Activated CD4-positive, alpha-beta memory T cell treated with anti-CD3 and anti-CD28 coated beads, Interleukin-2, amount 10 ng/mL, durations not matched to agents 7 days and 5 days (primary cell): ENCODE data around the gene ELF5. TPM values are rescaled to one million over a fixed set of nuclear protein-coding genes. Genes with fewer than 3 reads are reported as not detected.

Experiments
- CTCF ChIA-PET: fragments of 350-600 bp; sonication (Branson Sonifier 250); formaldehyde crosslinking; loops from one replicate; lab custom pipeline; 2021; ENCODE audit warnings: antibody characterized with exemption, inconsistent platforms; lab: Charles Lee
- POLR2A ChIA-PET: fragments of 350-600 bp; sonication (Branson Sonifier 250); formaldehyde crosslinking; loops from one replicate; lab custom pipeline; 2021; ENCODE audit warnings: antibody characterized with exemption; lab: Charles Lee
- DNase-seq: peaks from one replicate; pipeline ENCODE4 v3.0.0-alpha.2; 2020
- H3K27ac Mint-ChIP-seq: one replicate; pipeline ENCODE4 v1.8.0; 2021; ENCODE audit warnings: mild to moderate bottlenecking, mixed read lengths
- H3K27me3 Mint-ChIP-seq: one replicate; pipeline ENCODE4 v1.8.0; 2021; ENCODE audit warnings: mixed read lengths
- H3K36me3 Mint-ChIP-seq: one replicate; pipeline ENCODE4 v1.8.0; 2021; ENCODE audit warnings: low read depth, mixed read lengths
- H3K4me1 Mint-ChIP-seq: one replicate; pipeline ENCODE4 v1.8.0; 2021; ENCODE audit warnings: mixed read lengths
- H3K4me3 Mint-ChIP-seq: one replicate; pipeline ENCODE4 v1.8.0; 2021; ENCODE audit warnings: mild to moderate bottlenecking, mixed read lengths
- H3K9me3 Mint-ChIP-seq: one replicate; pipeline ENCODE4 v1.8.0; 2021; ENCODE audit warnings: mixed read lengths
- total RNA-seq, 2 experiments: library from RNA; stranded (reverse); gene quantifications; one replicate each; pipeline ENCODE4 v1.2.3, GENCODE V29; 2021

Gene ELF5
- total RNA-seq, 2 experiments from 2014 or later: not detected

GRCh38 chr11:34514597-34514996 is 1.0 kb upstream of the ELF5 start:
- H3K36me3 Mint-ChIP-seq: no peaks in the 10 kb centered on the region
- no peak for DNase-seq
- CTCF ChIA-PET: interaction anchor here (0.6 to 3.6 kb wide), 4 partner anchors 10 to 377 kb away, joined by 3 to 14 read pairs (median 6); no protein-coding TSS in a partner anchor
- POLR2A ChIA-PET: no interaction called here
- peaks cover 10% of the 10 kb centered on the region for H3K27me3 Mint-ChIP-seq
- H3K4me3 Mint-ChIP-seq: no peak overlapping the region
- H3K4me1 Mint-ChIP-seq: no peaks in the 10 kb centered on the region
- H3K9me3 Mint-ChIP-seq: no peaks in the 10 kb centered on the region
- no peak overlapping the region for H3K27ac Mint-ChIP-seq

- Mint-ChIP-seq H3K4me1 (no peaks in the 10 kb centered on the region), H3K27me3 (peaks cover 9% of the 10 kb centered on the region), H3K36me3 (no peaks in the 10 kb centered on the region), H3K9me3 (no peaks in the 10 kb centered on the region), H3K27ac (no peak overlapping the region), H3K4me3 (no peak overlapping the region)
- ChIA-PET CTCF (interaction anchor here (0.5 to 3.6 kb wide), 20 partner anchors 10 to 879 kb away, joined by 3 to 14 read pairs (median 4); no protein-coding TSS in a partner anchor), POLR2A (no interaction called here)
- peak; percentile 55 for DNase-seq
These were observed 533 bp downstream of the ELF5 start for GRCh38 chr11:34512840-34513681.

GRCh38 chr11:34510673-34511072 is 2.9 kb downstream of the ELF5 start:
- Mint-ChIP-seq H3K27me3 (peaks cover 2% of the 10 kb centered on the region), H3K9me3 (no peaks in the 10 kb centered on the region), H3K36me3 (no peaks in the 10 kb centered on the region), H3K4me1 (no peaks in the 10 kb centered on the region), H3K4me3 (no peak overlapping the region), H3K27ac (no peak overlapping the region)
- ChIA-PET POLR2A (no interaction called here), CTCF (no interaction called here)
- DNase-seq: no peak

- H3K4me1 Mint-ChIP-seq: no peaks in the 10 kb centered on the region
- H3K36me3 Mint-ChIP-seq: no peaks in the 10 kb centered on the region
- no peaks in the 10 kb centered on the region for H3K27me3 Mint-ChIP-seq
- H3K9me3 Mint-ChIP-seq: no peaks in the 10 kb centered on the region
- no peak for DNase-seq
- ChIA-PET CTCF (no interaction called here), POLR2A (no interaction called here)
- no peak overlapping the region for H3K4me3 Mint-ChIP-seq
- no peak overlapping the region for H3K27ac Mint-ChIP-seq
These were observed 3.4 kb downstream of the ELF5 start for GRCh38 chr11:34510218-34510617.

DNA sequence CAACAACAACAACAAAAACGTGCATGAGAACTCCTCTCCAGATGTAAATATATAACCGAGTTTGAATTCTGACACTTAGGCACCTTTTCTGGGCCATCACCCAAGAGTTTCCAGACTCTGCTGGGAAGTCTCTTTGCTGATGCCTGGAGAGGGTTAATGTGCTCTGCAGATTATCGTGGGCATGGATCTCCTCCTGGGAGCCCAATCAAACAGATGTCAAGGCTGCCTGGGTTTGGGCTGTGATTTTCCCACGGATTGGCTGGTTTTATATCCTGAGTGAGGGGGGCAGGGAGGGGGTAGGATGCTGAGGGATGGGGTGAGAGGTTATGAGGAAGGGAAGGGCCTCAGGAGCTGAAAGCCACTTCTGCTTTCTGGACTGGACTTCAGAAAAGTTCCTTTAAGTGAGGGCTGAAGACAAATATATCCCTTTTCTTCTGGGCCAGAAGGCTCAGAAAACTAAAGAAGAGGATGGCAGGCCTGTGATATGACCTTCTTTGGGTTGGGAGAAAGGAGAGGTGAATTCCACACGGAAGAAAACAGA is 4.2 kb downstream of the ELF5 start:
- Mint-ChIP-seq H3K36me3 (no peaks in the 10 kb centered on the region), H3K4me3 (no peak overlapping the region), H3K9me3 (no peaks in the 10 kb centered on the region), H3K4me1 (no peaks in the 10 kb centered on the region), H3K27ac (no peak overlapping the region), H3K27me3 (no peaks in the 10 kb centered on the region)
- ChIA-PET POLR2A (no interaction called here), CTCF (no interaction called here)
- DNase-seq: no peak

- H3K9me3 Mint-ChIP-seq: no peaks in the 10 kb centered on the region
- H3K4me1 Mint-ChIP-seq: no peaks in the 10 kb centered on the region
- no peak for DNase-seq
- H3K27me3 Mint-ChIP-seq: no peaks in the 10 kb centered on the region
- H3K36me3 Mint-ChIP-seq: no peaks in the 10 kb centered on the region
- H3K4me3 Mint-ChIP-seq: no peak overlapping the region
- ChIA-PET CTCF (no interaction called here), POLR2A (no interaction called here)
- H3K27ac Mint-ChIP-seq: no peak overlapping the region
These were observed 5.1 kb downstream of the ELF5 start for GRCh38 chr11:34508524-34508923.

GRCh38 chr11:34507610-34508009 is 6.0 kb downstream of the ELF5 start:
- Mint-ChIP-seq H3K4me1 (no peaks in the 10 kb centered on the region), H3K27me3 (no peaks in the 10 kb centered on the region), H3K9me3 (no peaks in the 10 kb centered on the region), H3K4me3 (no peak overlapping the region), H3K36me3 (no peaks in the 10 kb centered on the region), H3K27ac (no peak overlapping the region)
- no peak for DNase-seq
- CTCF ChIA-PET: no interaction called here
- POLR2A ChIA-PET: no interaction called here

- DNase-seq: no peak
- Mint-ChIP-seq H3K4me1 (no peaks in the 10 kb centered on the region), H3K36me3 (no peaks in the 10 kb centered on the region), H3K9me3 (no peaks in the 10 kb centered on the region), H3K4me3 (no peak overlapping the region), H3K27ac (no peak overlapping the region), H3K27me3 (no peaks in the 10 kb centered on the region)
- ChIA-PET POLR2A (no interaction called here), CTCF (no interaction called here)
These were observed 6.4 kb downstream of the ELF5 start for GRCh38 chr11:34507156-34507555.

DNA sequence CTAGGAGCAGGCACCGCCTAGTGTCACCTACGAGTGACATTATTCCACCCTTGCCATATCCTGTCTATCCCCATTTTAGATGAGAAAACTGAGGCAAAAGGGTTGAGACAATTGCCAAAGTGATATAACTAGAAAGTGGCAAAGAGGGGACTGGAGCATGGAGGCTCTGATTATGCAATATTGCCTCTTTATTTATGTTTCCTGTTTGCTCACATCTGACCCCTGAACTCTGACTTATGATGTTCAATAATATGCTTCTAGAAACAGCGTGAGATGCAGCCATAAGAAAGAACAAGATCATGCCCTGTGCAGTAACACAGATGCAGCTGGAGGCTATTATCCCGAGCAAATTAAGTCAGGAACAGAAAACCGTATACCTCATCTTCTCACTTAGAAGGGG is 7.7 kb downstream of the ELF5 start:
- no peak overlapping the region for H3K4me3 Mint-ChIP-seq
- H3K9me3 Mint-ChIP-seq: no peaks in the 10 kb centered on the region
- CTCF ChIA-PET: no interaction called here

GRCh38 chr11:34502949-34503348 is 10.6 kb downstream of the ELF5 start:
- H3K27me3 Mint-ChIP-seq: peaks cover 8% of the 10 kb centered on the region
- no peak overlapping the region for H3K4me3 Mint-ChIP-seq
- POLR2A ChIA-PET: no interaction called here

More for the DNA sequence above, 7.7 kb downstream of the ELF5 start:
- H3K27ac Mint-ChIP-seq: no peak overlapping the region
- H3K27me3 Mint-ChIP-seq: peaks cover 6% of the 10 kb centered on the region
- DNase-seq: no peak
- no peaks in the 10 kb centered on the region for H3K36me3 Mint-ChIP-seq
- POLR2A ChIA-PET: no interaction called here
- H3K4me1 Mint-ChIP-seq: no peaks in the 10 kb centered on the region

DNA sequence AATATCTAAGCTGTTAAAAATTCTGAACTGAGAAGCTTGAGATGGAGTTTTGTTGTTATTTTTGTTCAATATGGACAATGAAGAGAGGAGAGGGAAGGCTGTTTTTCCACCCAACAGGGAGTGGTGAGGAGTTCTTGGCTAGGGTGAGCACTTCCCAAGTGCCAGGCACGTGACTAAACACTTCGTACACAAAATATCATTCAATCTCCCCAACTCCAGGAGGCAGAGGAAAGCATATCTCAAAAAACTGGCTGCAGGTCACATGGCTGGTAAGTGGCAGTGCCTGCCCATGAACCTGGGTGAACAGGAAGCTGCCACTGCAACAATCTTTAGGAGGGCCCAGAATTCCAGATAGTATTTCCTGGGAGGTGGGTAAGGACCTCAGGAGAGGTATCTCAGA is 11.6 kb downstream of the ELF5 start:
- POLR2A ChIA-PET: no interaction called here
- no peaks in the 10 kb centered on the region for H3K4me1 Mint-ChIP-seq
- no peak overlapping the region for H3K27ac Mint-ChIP-seq
- H3K4me3 Mint-ChIP-seq: no peak overlapping the region
- H3K36me3 Mint-ChIP-seq: no peaks in the 10 kb centered on the region
- CTCF ChIA-PET: interaction anchor here (0.5 to 2.4 kb wide), 3 partner anchors 9 to 37 kb away, joined by 3 to 7 read pairs (median 3); partner anchors contain the start of gene ELF5
- DNase-seq: no peak
- peaks cover 8% of the 10 kb centered on the region for H3K27me3 Mint-ChIP-seq
- no peaks in the 10 kb centered on the region for H3K9me3 Mint-ChIP-seq

More at GRCh38 chr11:34502949-34503348, 10.6 kb downstream of the ELF5 start:
- no peak for DNase-seq
- H3K36me3 Mint-ChIP-seq: no peaks in the 10 kb centered on the region
- H3K9me3 Mint-ChIP-seq: no peaks in the 10 kb centered on the region
- CTCF ChIA-PET: interaction anchor here (1.3 to 2.4 kb wide), 2 partner anchors 10 to 11 kb away, joined by 3 to 7 read pairs; partner anchors contain the start of gene ELF5
- no peak overlapping the region for H3K27ac Mint-ChIP-seq
- no peaks in the 10 kb centered on the region for H3K4me1 Mint-ChIP-seq

DNA sequence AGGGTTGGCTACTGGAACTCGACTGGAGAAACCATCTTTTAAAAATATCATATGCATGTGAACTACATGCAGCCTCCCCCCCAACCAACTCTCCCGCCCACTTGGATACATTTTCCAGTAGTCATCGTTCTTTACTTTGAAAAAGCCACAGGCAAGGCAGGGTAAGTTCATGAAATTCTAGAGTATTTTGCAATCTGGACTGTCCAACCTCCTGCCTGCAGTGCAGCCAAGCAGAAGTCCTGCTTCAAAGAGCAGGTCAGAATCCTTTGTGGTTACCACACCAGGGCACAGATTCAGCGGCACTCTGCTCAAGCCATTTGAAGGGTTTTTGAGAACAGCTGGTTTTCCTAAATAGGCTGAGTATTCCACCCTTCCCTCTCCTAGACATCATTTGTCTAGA is 12.1 kb downstream of the ELF5 start:
- Mint-ChIP-seq H3K9me3 (no peaks in the 10 kb centered on the region), H3K4me3 (no peak overlapping the region), H3K27ac (no peak overlapping the region), H3K27me3 (peaks cover 9% of the 10 kb centered on the region), H3K4me1 (no peaks in the 10 kb centered on the region), H3K36me3 (no peaks in the 10 kb centered on the region)
- POLR2A ChIA-PET: no interaction called here
- CTCF ChIA-PET: interaction anchor here (0.5 to 2.4 kb wide), 3 partner anchors 9 to 37 kb away, joined by 3 to 7 read pairs (median 3); partner anchors contain the start of gene ELF5
- DNase-seq: no peak

DNA sequence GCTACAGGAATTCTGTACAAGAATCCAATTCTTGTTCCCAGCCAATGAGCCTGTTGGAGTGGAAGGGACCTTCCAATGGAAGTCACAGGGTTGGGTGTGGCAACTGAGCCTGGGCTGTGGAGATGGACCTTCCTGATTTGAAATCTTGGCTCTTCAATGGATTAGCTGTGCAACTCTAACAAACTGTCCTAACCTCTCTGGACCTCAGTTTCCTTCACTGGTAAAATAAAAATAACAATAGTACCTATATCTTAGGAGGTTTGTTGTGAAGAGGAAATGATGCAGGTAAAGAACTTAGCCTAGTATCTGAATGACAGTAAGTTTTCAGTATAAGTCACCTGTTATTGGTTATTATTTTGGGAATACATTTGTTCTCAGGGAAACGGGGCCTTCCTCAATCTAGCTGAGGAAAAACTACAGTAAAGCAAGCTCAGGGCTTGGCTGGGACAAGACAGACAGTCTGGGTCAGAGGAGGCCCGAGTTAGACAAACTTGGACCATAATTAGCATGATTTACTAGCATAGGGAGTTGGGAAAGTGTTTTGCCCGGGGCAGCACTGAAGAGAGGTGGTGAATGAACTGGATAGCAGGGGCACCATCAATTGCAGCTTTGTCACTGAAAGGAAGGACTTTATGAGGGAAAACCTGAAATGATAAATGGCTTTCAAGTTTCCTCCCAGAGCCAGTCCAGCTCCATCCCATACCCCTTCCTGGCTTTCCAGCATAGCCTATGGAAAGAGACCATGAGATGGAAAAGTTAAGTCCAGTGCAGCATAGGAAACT is 13.7 kb downstream of the ELF5 start:
- H3K36me3 Mint-ChIP-seq: no peaks in the 10 kb centered on the region
- ChIA-PET POLR2A (no interaction called here), CTCF (interaction anchor here (2.0 kb wide), 1 partner anchor 13 kb away, joined by 6 read pairs; no protein-coding TSS in a partner anchor)
- H3K9me3 Mint-ChIP-seq: no peaks in the 10 kb centered on the region
- no peaks in the 10 kb centered on the region for H3K4me1 Mint-ChIP-seq
- no peak overlapping the region for H3K4me3 Mint-ChIP-seq
- DNase-seq: no peak
- no peak overlapping the region for H3K27ac Mint-ChIP-seq
- peaks cover 12% of the 10 kb centered on the region for H3K27me3 Mint-ChIP-seq
